ENCODE results near the gene GJB5. TPM values are rescaled to one million over a fixed set of nuclear protein-coding genes. Genes with fewer than 3 reads are reported as not detected.

The GJB5 gene
- total RNA-seq, 4 donors from 2014 or later = not detected

DNA sequence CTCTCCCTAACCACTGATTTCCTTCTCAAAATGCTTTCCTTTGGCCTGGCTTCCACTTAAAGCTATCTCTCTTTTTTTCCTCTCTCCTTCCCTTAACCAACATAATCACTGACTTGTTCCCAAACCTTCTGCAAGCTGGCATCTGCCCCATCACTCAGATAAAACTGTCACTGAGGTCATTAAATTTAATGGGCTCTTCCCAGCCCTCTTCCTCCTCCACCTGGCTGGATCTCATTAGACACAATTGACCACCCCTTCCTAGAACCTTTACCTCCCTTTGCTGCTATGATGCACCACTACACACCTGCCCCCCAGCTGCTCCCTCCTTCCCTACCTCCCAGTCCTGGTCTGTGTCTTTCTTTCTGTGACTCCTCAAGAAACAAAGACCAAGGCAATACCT lies 44.0 kb upstream of the GJB5 start:
- Histone ChIP-seq H3K9me3 (no peaks in the 10 kb centered on the region), H3K27me3 (peaks cover 0 to 12% (median 2%) of the 10 kb centered on the region in 4 donors), H3K4me3 (no peak overlapping the region), H3K36me3 (no peaks in the 10 kb centered on the region), H3K27ac (replicated peaks in 1 of 4) (no peak overlapping the region), H3K4me1 (peaks cover 0 to 4% (median 0%) of the 10 kb centered on the region in 4 donors)
- no peak for TF ChIP-seq EP300 (IDR thresholded peaks at IDR 0.05)
- TF ChIP-seq, protein P1, sequence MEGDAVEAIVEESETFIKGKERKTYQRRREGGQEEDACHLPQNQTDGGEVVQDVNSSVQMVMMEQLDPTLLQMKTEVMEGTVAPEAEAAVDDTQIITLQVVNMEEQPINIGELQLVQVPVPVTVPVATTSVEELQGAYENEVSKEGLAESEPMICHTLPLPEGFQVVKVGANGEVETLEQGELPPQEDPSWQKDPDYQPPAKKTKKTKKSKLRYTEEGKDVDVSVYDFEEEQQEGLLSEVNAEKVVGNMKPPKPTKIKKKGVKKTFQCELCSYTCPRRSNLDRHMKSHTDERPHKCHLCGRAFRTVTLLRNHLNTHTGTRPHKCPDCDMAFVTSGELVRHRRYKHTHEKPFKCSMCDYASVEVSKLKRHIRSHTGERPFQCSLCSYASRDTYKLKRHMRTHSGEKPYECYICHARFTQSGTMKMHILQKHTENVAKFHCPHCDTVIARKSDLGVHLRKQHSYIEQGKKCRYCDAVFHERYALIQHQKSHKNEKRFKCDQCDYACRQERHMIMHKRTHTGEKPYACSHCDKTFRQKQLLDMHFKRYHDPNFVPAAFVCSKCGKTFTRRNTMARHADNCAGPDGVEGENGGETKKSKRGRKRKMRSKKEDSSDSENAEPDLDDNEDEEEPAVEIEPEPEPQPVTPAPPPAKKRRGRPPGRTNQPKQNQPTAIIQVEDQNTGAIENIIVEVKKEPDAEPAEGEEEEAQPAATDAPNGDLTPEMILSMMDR (IDR thresholded peaks at IDR 0.05) = no peak
- TF ChIP-seq POLR2AphosphoS5 (IDR thresholded peaks at IDR 0.05) = no peak
- TF ChIP-seq POLR2A (IDR thresholded peaks at IDR 0.05; ENCODE audit: low read depth) = no peak
- DNase-seq (ENCODE audit: extremely low spot score) = no peak
- intact Hi-C loops (cut with DNase I) = no loop called here

- Histone ChIP-seq H3K36me3 (no peaks in the 10 kb centered on the region), H3K27me3 (peaks cover 0 to 12% (median 0%) of the 10 kb centered on the region in 4 donors), H3K4me1 (peaks cover 0 to 4% (median 0%) of the 10 kb centered on the region in 4 donors), H3K27ac (replicated peaks in 1 of 4) (no peak overlapping the region), H3K9me3 (no peaks in the 10 kb centered on the region), H3K4me3 (no peak overlapping the region)
- TF ChIP-seq POLR2A (IDR thresholded peaks at IDR 0.05; ENCODE audit: low read depth) (no peak), POLR2AphosphoS5 (IDR thresholded peaks at IDR 0.05) (no peak), EP300 (IDR thresholded peaks at IDR 0.05) (no peak)
- TF ChIP-seq, protein P1 (IDR thresholded peaks at IDR 0.05) = no peak
- 88% methylated on average over 4 of the region's 4 CpGs for WGBS
- intact Hi-C loops (cut with DNase I) = no loop called here
- DNase-seq (ENCODE audit: extremely low spot score) = no peak
These were observed 43.4 kb upstream of the GJB5 start for GRCh38 chr1:34711485-34711884.

GRCh38 chr1:34712007-34712688 lies 42.7 kb upstream of the GJB5 start:
- TF ChIP-seq POLR2AphosphoS5 (IDR thresholded peaks at IDR 0.05) (no peak), EP300 (IDR thresholded peaks at IDR 0.05) (no peak), POLR2A (IDR thresholded peaks at IDR 0.05; ENCODE audit: low read depth) (no peak)
- TF ChIP-seq, protein P1 (IDR thresholded peaks at IDR 0.05) = no peak
- DNase-seq (ENCODE audit: extremely low spot score) = no peak
- intact Hi-C loops (cut with DNase I) = no loop called here

DNA sequence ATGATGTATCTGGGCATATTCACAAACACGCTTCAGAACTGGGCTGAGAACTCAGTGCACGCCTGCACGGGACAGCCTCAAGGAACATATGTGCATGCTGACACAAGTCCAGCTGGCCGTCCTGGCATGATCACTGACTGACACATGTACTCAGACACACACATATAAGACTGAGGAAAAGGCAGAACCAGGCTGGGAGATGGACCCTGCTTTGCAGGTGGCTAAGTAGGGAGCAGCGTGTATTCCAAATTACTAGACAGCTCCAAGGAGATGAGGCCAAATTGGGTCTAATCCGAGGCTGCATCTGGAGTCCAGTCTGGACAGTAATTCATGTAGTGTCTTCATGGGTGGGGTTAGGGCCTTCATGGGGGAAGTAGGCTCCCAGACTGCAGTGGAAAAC lies 41.4 kb upstream of the GJB5 start:
- peaks cover 0 to 24% (median 2%) of the 10 kb centered on the region in 4 donors for H3K27me3 ChIP-seq
- no peaks in the 10 kb centered on the region for H3K36me3 ChIP-seq
- intact Hi-C loops (cut with DNase I) = no loop called here
- 80% methylated on average over 4 of the region's 6 CpGs for WGBS
- DNase-seq (ENCODE audit: extremely low spot score) = no peak
- no peak overlapping the region for H3K4me3 ChIP-seq
- H3K27ac ChIP-seq (replicated peaks in 1 of 4) = no peak overlapping the region
- TF ChIP-seq, protein P1 (IDR thresholded peaks at IDR 0.05) = no peak
- TF ChIP-seq POLR2AphosphoS5 (IDR thresholded peaks at IDR 0.05) = no peak
- peaks cover 0 to 8% (median 6%) of the 10 kb centered on the region in 4 donors for H3K9me3 ChIP-seq
- H3K4me1 ChIP-seq = peaks cover 0 to 4% (median 0%) of the 10 kb centered on the region in 4 donors

More at GRCh38 chr1:34712007-34712688, 42.7 kb upstream of the GJB5 start:
- Histone ChIP-seq H3K27ac (replicated peaks in 1 of 4) (no peak overlapping the region), H3K36me3 (no peaks in the 10 kb centered on the region), H3K9me3 (no peaks in the 10 kb centered on the region), H3K4me1 (peaks cover 0 to 4% (median 0%) of the 10 kb centered on the region in 4 donors), H3K4me3 (no peak overlapping the region), H3K27me3 (peaks cover 0 to 14% (median 0%) of the 10 kb centered on the region in 4 donors)
- 52% methylated on average over 7 of the region's 7 CpGs for WGBS

Measured in esophagus muscularis mucosa (tissue), 4 donors.